Mesothelial cell of epicardium (in vitro differentiated cells): Measurements from ENCODE around the gene IL1F10. TPM values are rescaled to one million over a fixed set of nuclear protein-coding genes. Genes with fewer than 3 reads are reported as not detected.

Experiments used
- DNase-seq, 2 experiments: peaks; one replicate each; pipeline ENCODE4 v3.0.0; 2021; ENCODE audit warnings: low spot score in 2 of 2; ENCODE audit not compliant: unreplicated experiment in 2 of 2
- H3K27ac Mint-ChIP-seq: 2 replicates; pipeline ENCODE4 v1.8.0; 2021; ENCODE audit warnings: mixed read lengths
- H3K27me3 Mint-ChIP-seq: 2 replicates; pipeline ENCODE4 v1.8.0; 2021; ENCODE audit warnings: low read depth, mixed read lengths
- H3K36me3 Mint-ChIP-seq: 2 replicates; pipeline ENCODE4 v1.8.0; 2021; ENCODE audit warnings: mixed read lengths
- H3K4me1 Mint-ChIP-seq: 2 replicates; pipeline ENCODE4 v1.8.0; 2021; ENCODE audit warnings: mixed read lengths
- H3K4me3 Mint-ChIP-seq: 2 replicates; pipeline ENCODE4 v1.8.0; 2021; ENCODE audit warnings: mild to moderate bottlenecking, moderate library complexity, mixed read lengths
- H3K9me3 Mint-ChIP-seq: 2 replicates; pipeline ENCODE4 v1.8.0; 2021; ENCODE audit warnings: mixed read lengths
- CTCF ChIP-seq: fragments of 200-600 bp; sonication (generic); IDR thresholded peaks from one replicate; pipeline ENCODE4 v1.5.0; 2021; ENCODE audit warnings: antibody characterized with exemption; ENCODE audit not compliant: unreplicated experiment
- total RNA-seq: library from RNA; stranded (reverse); gene quantifications from 3 replicates; pipeline ENCODE4 v1.2.1, GENCODE V29; 2021

The IL1F10 gene
- total RNA-seq, 1 donor from 2014 or later = not detected

- Mint-ChIP-seq H3K36me3 (no peaks in the 10 kb centered on the region), H3K4me3 (no peak overlapping the region), H3K27ac (no peak overlapping the region), H3K4me1 (no peaks in the 10 kb centered on the region), H3K27me3 (peaks cover 90% of the 10 kb centered on the region), H3K9me3 (no peaks in the 10 kb centered on the region)
- no peak for DNase-seq
- TF ChIP-seq CTCF = no peak
Observed at GRCh38 chr2:113028112-113028511, 39.7 kb upstream of the IL1F10 start.

- Mint-ChIP-seq H3K27me3 (peaks cover 68% of the 10 kb centered on the region), H3K27ac (no peak overlapping the region), H3K4me1 (no peaks in the 10 kb centered on the region), H3K9me3 (no peaks in the 10 kb centered on the region), H3K4me3 (no peak overlapping the region), H3K36me3 (no peaks in the 10 kb centered on the region)
- no peak for DNase-seq
- no peak for TF ChIP-seq CTCF
Observed at GRCh38 chr2:113032737-113033136, 35.0 kb upstream of the IL1F10 start.

GRCh38 chr2:113034016-113034415, 33.8 kb upstream of the IL1F10 start:
- no peak overlapping the region for H3K4me3 Mint-ChIP-seq
- no peak for DNase-seq
- no peak overlapping the region for H3K27ac Mint-ChIP-seq
- H3K27me3 Mint-ChIP-seq = peaks cover 66% of the 10 kb centered on the region
- H3K36me3 Mint-ChIP-seq = no peaks in the 10 kb centered on the region
- H3K9me3 Mint-ChIP-seq = no peaks in the 10 kb centered on the region
- no peaks in the 10 kb centered on the region for H3K4me1 Mint-ChIP-seq
- no peak for TF ChIP-seq CTCF

DNA sequence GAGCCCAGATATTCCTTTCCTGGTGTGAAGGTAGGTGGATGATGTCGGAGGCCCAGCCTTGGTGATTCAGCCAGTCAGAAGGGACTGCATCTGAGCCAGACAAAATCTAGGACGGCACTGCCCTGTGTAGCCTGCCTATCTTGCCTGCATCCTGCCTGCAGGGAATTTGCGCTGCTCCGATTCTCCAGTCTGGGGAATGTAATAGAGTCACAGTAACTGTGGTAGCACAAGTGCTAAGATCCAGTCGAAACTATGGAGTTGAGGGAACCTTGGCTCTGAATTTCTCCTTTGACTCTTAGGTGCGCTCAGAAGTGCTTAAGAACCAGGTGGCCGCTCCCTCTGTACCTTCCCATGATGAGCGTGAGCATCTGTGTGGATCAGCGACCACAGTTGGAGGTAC, 31.0 kb upstream of the IL1F10 start:
- no peak for DNase-seq
- Mint-ChIP-seq H3K27me3 (peaks cover 63% of the 10 kb centered on the region), H3K4me1 (no peaks in the 10 kb centered on the region), H3K4me3 (no peak overlapping the region), H3K27ac (no peak overlapping the region), H3K36me3 (no peaks in the 10 kb centered on the region), H3K9me3 (no peaks in the 10 kb centered on the region)
- no peak for TF ChIP-seq CTCF

DNA sequence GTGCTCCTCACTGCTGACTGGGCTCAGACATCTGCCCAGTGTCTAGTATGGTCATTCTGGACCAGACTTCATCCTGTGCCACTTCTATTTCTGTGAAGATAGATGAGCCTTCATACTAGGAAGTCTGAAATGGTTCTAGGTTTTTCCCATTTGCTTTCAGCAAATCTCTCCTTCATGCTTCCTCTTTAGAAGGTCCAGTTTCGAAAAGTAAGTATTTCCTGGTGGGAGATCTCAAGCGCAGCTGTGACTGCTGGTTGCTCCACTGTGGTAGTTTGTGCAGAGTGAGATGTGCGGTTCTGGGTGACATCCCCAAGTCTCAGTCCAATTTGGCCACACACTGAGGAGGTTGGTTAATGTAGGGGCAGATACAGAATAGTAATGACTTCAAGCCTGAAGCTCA, 29.5 kb upstream of the IL1F10 start:
- peaks cover 58% of the 10 kb centered on the region for H3K27me3 Mint-ChIP-seq
- no peaks in the 10 kb centered on the region for H3K36me3 Mint-ChIP-seq
- no peak overlapping the region for H3K27ac Mint-ChIP-seq
- TF ChIP-seq CTCF = no peak
- no peaks in the 10 kb centered on the region for H3K4me1 Mint-ChIP-seq
- peaks cover 7% of the 10 kb centered on the region for H3K9me3 Mint-ChIP-seq
- H3K4me3 Mint-ChIP-seq = no peak overlapping the region
- no peak for DNase-seq

DNA sequence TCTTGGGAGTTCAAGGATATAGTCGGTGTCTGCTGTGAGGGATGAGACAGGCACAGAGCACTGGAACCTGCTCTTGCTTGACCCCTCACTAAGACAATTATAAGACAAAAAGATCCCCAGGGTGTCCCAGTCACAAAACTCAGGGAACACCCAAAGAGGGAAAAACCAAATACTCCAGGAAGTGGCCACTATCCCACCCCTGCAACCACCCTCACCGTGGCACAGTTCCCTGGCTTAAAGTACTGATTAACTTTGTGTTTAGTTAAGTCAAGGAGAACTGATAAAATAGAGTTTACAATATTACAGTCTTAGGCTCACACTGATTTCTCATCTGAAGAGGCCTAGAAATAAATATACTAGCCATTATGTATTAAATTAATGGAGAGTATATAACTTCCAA, 28.6 kb upstream of the IL1F10 start:
- no peak for DNase-seq
- H3K4me1 Mint-ChIP-seq = no peaks in the 10 kb centered on the region
- no peak overlapping the region for H3K27ac Mint-ChIP-seq
- H3K27me3 Mint-ChIP-seq = peaks cover 52% of the 10 kb centered on the region
- H3K4me3 Mint-ChIP-seq = no peak overlapping the region
- H3K36me3 Mint-ChIP-seq = no peaks in the 10 kb centered on the region
- peaks cover 7% of the 10 kb centered on the region for H3K9me3 Mint-ChIP-seq
- TF ChIP-seq CTCF = no peak
